ENCODE measurements around the gene DNAJB13. TPM values are rescaled to one million over a fixed set of nuclear protein-coding genes. Genes with fewer than 3 reads are reported as not detected.

Gene DNAJB13
- total RNA-seq, 1 donor from 2014 or later = not detected

GRCh38 chr11:73975479-73975757 is 24.6 kb downstream of the DNAJB13 start:
- DNase-seq (no peak), ATAC-seq (no peak)
- intact Hi-C loops (cut with DNase I) = no loop called here
- peaks cover 46% of the 10 kb centered on the region for H3K36me3 ChIP-seq
- H3K4me1 ChIP-seq = peaks cover 30% of the 10 kb centered on the region
- H3K27ac ChIP-seq = no peak overlapping the region
- H3K27me3 ChIP-seq = no peaks in the 10 kb centered on the region
- no peak overlapping the region for H3K4me3 ChIP-seq
- no peaks in the 10 kb centered on the region for H3K9me3 ChIP-seq
- no peak for TF ChIP-seq CTCF (IDR thresholded peaks at IDR 0.05)

GRCh38 chr11:73976451-73977151 is 25.8 kb downstream of the DNAJB13 start:
- Histone ChIP-seq H3K9me3 (no peaks in the 10 kb centered on the region), H3K36me3 (peaks cover 46% of the 10 kb centered on the region), H3K4me3 (no peak overlapping the region), H3K27me3 (no peaks in the 10 kb centered on the region), H3K4me1 (peaks cover 41% of the 10 kb centered on the region), H3K27ac (no peak overlapping the region)
- DNase-seq = no peak
- ATAC-seq = no peak
- no peak for TF ChIP-seq CTCF (IDR thresholded peaks at IDR 0.05)
- intact Hi-C loops (cut with DNase I) = no loop called here

- peaks cover 46% of the 10 kb centered on the region for H3K36me3 ChIP-seq
Observed at GRCh38 chr11:73977856-73978519, 27.2 kb downstream of the DNAJB13 start.

GRCh38 chr11:73978576-73979086 is 27.8 kb downstream of the DNAJB13 start:
- DNase-seq (peak; percentile 30), ATAC-seq (no peak)
- Histone ChIP-seq H3K4me3 (no peak overlapping the region), H3K36me3 (peaks cover 46% of the 10 kb centered on the region), H3K27me3 (no peaks in the 10 kb centered on the region), H3K9me3 (no peaks in the 10 kb centered on the region), H3K4me1 (peaks cover 40% of the 10 kb centered on the region), H3K27ac (peak overlapping the region; percentile 47)
- intact Hi-C loops (cut with DNase I) = no loop called here
- no peak for TF ChIP-seq CTCF (IDR thresholded peaks at IDR 0.05)

More at GRCh38 chr11:73977856-73978519, 27.2 kb downstream of the DNAJB13 start:
- no peak overlapping the region for H3K4me3 ChIP-seq
- intact Hi-C loops (cut with DNase I) = no loop called here
- no peaks in the 10 kb centered on the region for H3K27me3 ChIP-seq
- ATAC-seq (no peak), DNase-seq (no peak)
- H3K9me3 ChIP-seq = no peaks in the 10 kb centered on the region
- no peak for TF ChIP-seq CTCF (IDR thresholded peaks at IDR 0.05)
- peaks cover 41% of the 10 kb centered on the region for H3K4me1 ChIP-seq
- H3K27ac ChIP-seq = no peak overlapping the region

- Histone ChIP-seq H3K9me3 (no peaks in the 10 kb centered on the region), H3K4me3 (peak overlapping the region; percentile 32), H3K27ac (peak overlapping the region; percentile 95), H3K4me1 (peaks cover 37% of the 10 kb centered on the region), H3K27me3 (no peaks in the 10 kb centered on the region), H3K36me3 (peaks cover 36% of the 10 kb centered on the region)
- peak; percentile 69 for DNase-seq
- TF ChIP-seq CTCF (IDR thresholded peaks at IDR 0.05) = no peak
- intact Hi-C loops (cut with DNase I) = no loop called here
- ATAC-seq = peak; percentile 8
Observed at GRCh38 chr11:73980001-73980961, 29.5 kb downstream of the DNAJB13 start.

All from upper lobe of right lung (tissue), 1 donor.